A549 (cell line): ENCODE data around the gene NRAS.

Experiments
- BCL3 ChIP-seq: fragments of >200 bp; sonication (Bioruptor Twin); formaldehyde crosslinking; IDR thresholded peaks from 3 replicates; pipeline ENCODE4 v1.6.1; 2016
- CHD4 ChIP-seq: fragments of 200-600 bp; sonication (generic); IDR thresholded peaks from 2 replicates; pipeline ENCODE4 v1.6.1; 2016; ENCODE audit warnings: antibody characterized with exemption, mild to moderate bottlenecking, borderline replicate concordance
- CTCF ChIP-seq: fragments of >200 bp; sonication (Bioruptor Twin); formaldehyde crosslinking; IDR thresholded peaks from 3 replicates; pipeline ENCODE4 v1.5.1; 2016
- EP300 ChIP-seq, 2 experiments: fragments of >200 bp; sonication (Bioruptor Twin); formaldehyde crosslinking; IDR thresholded peaks; 2 replicates in 1 of 2; 3 replicates in 1 of 2; pipeline ENCODE4 v1.6.1; 2016 to 2017
- FOXS1 ChIP-seq: fragments of 250-450 bp; sonication (Bioruptor Pico); IDR thresholded peaks from 2 replicates; pipeline ENCODE4 v1.5.0; 2020; ENCODE audit warnings: mild to moderate bottlenecking, moderate library complexity
- HDAC2 ChIP-seq: fragments of 200-600 bp; sonication (generic); IDR thresholded peaks from 2 replicates; pipeline ENCODE4 v1.6.1; 2016
- JUNB ChIP-seq: fragments of >200 bp; sonication (Bioruptor Twin); formaldehyde crosslinking; IDR thresholded peaks from 2 replicates; pipeline ENCODE4 v1.6.1; 2016
- KDM1A ChIP-seq: fragments of 200-600 bp; sonication (generic); IDR thresholded peaks from 2 replicates; pipeline ENCODE4 v1.6.1; 2016; ENCODE audit warnings: low read depth, mild to moderate bottlenecking
- MAX ChIP-seq: IDR thresholded peaks from 2 replicates; pipeline ENCODE4 v1.6.1; 2012
- PHF8 ChIP-seq: fragments of 200-600 bp; sonication (generic); IDR thresholded peaks from 2 replicates; pipeline ENCODE4 v1.6.1; 2016; ENCODE audit warnings: low read depth, mild to moderate bottlenecking, antibody characterized with exemption, moderate library complexity, borderline replicate concordance
- POLR2A ChIP-seq: IDR thresholded peaks from 2 replicates; pipeline ENCODE4 v1.6.1; 2012; ENCODE audit warnings: mild to moderate bottlenecking, low read length
- RCOR1 ChIP-seq: fragments of 150-350 bp; IDR thresholded peaks from 2 replicates; pipeline ENCODE4 v1.6.1; 2014; ENCODE audit warnings: antibody characterized with exemption, low read length, low read depth
- TP53 ChIP-seq: fragments of 250-450 bp; sonication (Bioruptor Pico); IDR thresholded peaks from 2 replicates; pipeline ENCODE4 v1.5.0; 2021; ENCODE audit warnings: mild to moderate bottlenecking, moderate library complexity
- USF2 ChIP-seq: fragments of 450-650 bp; IDR thresholded peaks from 2 replicates; pipeline ENCODE4 v1.6.1; 2014; ENCODE audit warnings: antibody characterized with exemption

GRCh38 chr1:114725230-114725629 lies 8.7 kb upstream of the NRAS start:
- TF ChIP-seq TP53 (CRISPR knock-in tag) (no peak), HDAC2 (no peak), EP300 (IDR thresholded peaks at IDR 0.05) (no peak), CTCF (no peak), POLR2A (no peak), JUNB (no peak), RCOR1 (no peak), KDM1A (no peak), FOXS1 (CRISPR knock-in tag) (no peak), MAX (no peak), CHD4 (no peak), USF2 (no peak), BCL3 (no peak), PHF8 (no peak)
